ENCODE data around the gene PIWIL4. TPM values are rescaled to one million over a fixed set of nuclear protein-coding genes. Genes with fewer than 3 reads are reported as not detected.

PIWIL4 gene
- total RNA-seq, 1 experiment from 2014 or later: not detected

DNA sequence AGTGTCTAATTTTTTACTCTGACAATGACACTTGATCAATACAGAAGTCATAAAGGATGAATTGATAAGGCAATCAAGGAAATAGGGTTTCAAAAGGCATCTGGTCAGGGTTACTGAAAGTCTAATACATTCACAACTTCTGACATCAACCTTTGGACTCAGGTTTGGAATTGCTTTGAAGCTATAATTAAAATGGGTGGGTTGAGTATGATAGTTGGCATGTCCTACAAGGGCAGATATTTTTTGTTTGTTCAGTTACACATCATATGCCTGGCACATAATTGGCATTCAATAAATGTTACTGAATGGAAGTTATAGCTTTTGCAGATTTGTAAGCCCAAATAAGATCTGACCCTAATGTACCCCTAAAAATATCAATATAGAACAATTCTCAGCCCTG, 30.8 kb upstream of the PIWIL4 start:
- H2AK5ac ChIP-seq (ENCODE audit: insufficient read length, low read length): no peak overlapping the region
- Mint-ChIP-seq H3K9me3 (no peaks in the 10 kb centered on the region), H3K27me3 (ENCODE audit: low read depth) (peaks cover 8% of the 10 kb centered on the region), H3K36me3 (ENCODE audit: insufficient read depth in 1 of 3, low read depth in 3 of 3) (no peaks in the 10 kb centered on the region), H3K4me1 (no peaks in the 10 kb centered on the region; a peak in 1 of 4 replicates), H3K4me3 (no peak overlapping the region), H3K27ac (no peak overlapping the region)
- H3K23ac ChIP-seq (ENCODE audit: insufficient read length, low read depth, low read length): no peak overlapping the region
- H3K56ac ChIP-seq (ENCODE audit: insufficient read length, low read depth, low read length): no peak overlapping the region
- no peaks in the 10 kb centered on the region for H3K4me1 ChIP-seq (ENCODE audit: insufficient read depth, low read length)
- H2BK15ac ChIP-seq (ENCODE audit: low read depth, low read length): no peak overlapping the region
- no peak for DNase-seq
- H3T11ph ChIP-seq (ENCODE audit: low read length): no peak overlapping the region
- no peak overlapping the region for H2BK5ac ChIP-seq (ENCODE audit: insufficient read length, low read length)
- H3K9ac ChIP-seq (ENCODE audit: extremely low read depth, insufficient read length, low read length): no peak overlapping the region
- no peaks in the 10 kb centered on the region for H3K79me1 ChIP-seq (ENCODE audit: insufficient read depth, low read depth, low read length, poor library complexity, severe bottlenecking)
- H3K9me3 ChIP-seq (ENCODE audit: control insufficient read depth, low read depth, low read length): no peaks in the 10 kb centered on the region
- no peak overlapping the region for H4K8ac ChIP-seq (replicated peaks; ENCODE audit: insufficient read length, low read depth, low read length)
- H3K27ac ChIP-seq (ENCODE audit: insufficient read length, low read depth, low read length): no peak overlapping the region
- TF ChIP-seq, protein P1, sequence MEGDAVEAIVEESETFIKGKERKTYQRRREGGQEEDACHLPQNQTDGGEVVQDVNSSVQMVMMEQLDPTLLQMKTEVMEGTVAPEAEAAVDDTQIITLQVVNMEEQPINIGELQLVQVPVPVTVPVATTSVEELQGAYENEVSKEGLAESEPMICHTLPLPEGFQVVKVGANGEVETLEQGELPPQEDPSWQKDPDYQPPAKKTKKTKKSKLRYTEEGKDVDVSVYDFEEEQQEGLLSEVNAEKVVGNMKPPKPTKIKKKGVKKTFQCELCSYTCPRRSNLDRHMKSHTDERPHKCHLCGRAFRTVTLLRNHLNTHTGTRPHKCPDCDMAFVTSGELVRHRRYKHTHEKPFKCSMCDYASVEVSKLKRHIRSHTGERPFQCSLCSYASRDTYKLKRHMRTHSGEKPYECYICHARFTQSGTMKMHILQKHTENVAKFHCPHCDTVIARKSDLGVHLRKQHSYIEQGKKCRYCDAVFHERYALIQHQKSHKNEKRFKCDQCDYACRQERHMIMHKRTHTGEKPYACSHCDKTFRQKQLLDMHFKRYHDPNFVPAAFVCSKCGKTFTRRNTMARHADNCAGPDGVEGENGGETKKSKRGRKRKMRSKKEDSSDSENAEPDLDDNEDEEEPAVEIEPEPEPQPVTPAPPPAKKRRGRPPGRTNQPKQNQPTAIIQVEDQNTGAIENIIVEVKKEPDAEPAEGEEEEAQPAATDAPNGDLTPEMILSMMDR (conservative IDR thresholded peaks at IDR 0.05): no peak
- no peak overlapping the region for H2BK12ac ChIP-seq (ENCODE audit: insufficient read length, low read depth, low read length)
- H3K4me2 ChIP-seq (ENCODE audit: insufficient read depth, insufficient read length, low read length): no peak overlapping the region
- no peaks in the 10 kb centered on the region for H3K27me3 ChIP-seq (ENCODE audit: insufficient read depth, low read length)
- H2BK20ac ChIP-seq (ENCODE audit: low read depth, low read length, poor library complexity, severe bottlenecking): no peak overlapping the region
- no peaks in the 10 kb centered on the region for H3K23me2 ChIP-seq (ENCODE audit: insufficient read length, low read depth, low read length, poor library complexity, severe bottlenecking)
- H2BK120ac ChIP-seq (ENCODE audit: low read depth, low read length, poor library complexity, severe bottlenecking): no peak overlapping the region
- H3K4ac ChIP-seq (ENCODE audit: low read depth, low read length): no peak overlapping the region
- no peaks in the 10 kb centered on the region for H3K79me2 ChIP-seq (ENCODE audit: insufficient read depth, low read length)
- H3K14ac ChIP-seq (ENCODE audit: insufficient read depth, low read length): no peak overlapping the region
- H4K5ac ChIP-seq (ENCODE audit: insufficient read length, low read depth, low read length): no peak overlapping the region
- no peaks in the 10 kb centered on the region for H4K20me1 ChIP-seq (ENCODE audit: control insufficient read depth, insufficient read depth, insufficient read length)
- no peak overlapping the region for H4K91ac ChIP-seq (ENCODE audit: insufficient read length, low read depth, low read length)
- H3K18ac ChIP-seq (ENCODE audit: insufficient read length, low read depth, low read length): no peak overlapping the region
- H2AFZ ChIP-seq (ENCODE audit: low read length): no peak overlapping the region
